WERI-Rb-1 (cell line): Measurements from ENCODE around the gene ARHGEF10L.

Source experiments
- DNase-seq: peaks from one replicate; pipeline ENCODE4 v3.0.0-alpha.2; 2020
- H3K27ac ChIP-seq: fragments of 250-450 bp; sonication (Bioruptor Pico); 2 replicates; pipeline ENCODE4 v1.5.1; 2020; ENCODE audit warnings: mild to moderate bottlenecking, moderate library complexity
- H3K27me3 ChIP-seq: fragments of 250-450 bp; sonication (Bioruptor Pico); 2 replicates; pipeline ENCODE4 v1.5.1; 2021; ENCODE audit warnings: mild to moderate bottlenecking, low read depth, moderate library complexity; ENCODE audit not compliant: insufficient read depth, severe bottlenecking
- H3K36me3 ChIP-seq: fragments of 250-450 bp; sonication (Bioruptor Pico); 2 replicates; pipeline ENCODE4 v1.5.1; 2020; ENCODE audit warnings: mild to moderate bottlenecking, moderate library complexity
- H3K4me3 ChIP-seq: 2 replicates; pipeline ENCODE4 v1.5.1; 2011; ENCODE audit warnings: low read depth, mild to moderate bottlenecking, control low read depth, low read length
- H3K9me3 ChIP-seq: fragments of 250-450 bp; sonication (Bioruptor Pico); 2 replicates; pipeline ENCODE4 v1.5.1; 2021; ENCODE audit warnings: mild to moderate bottlenecking, moderate library complexity; ENCODE audit not compliant: severe bottlenecking
- CTCF ChIP-seq: IDR thresholded peaks from 2 replicates; pipeline ENCODE4 v1.5.1; 2011; ENCODE audit warnings: low read depth, mild to moderate bottlenecking, control low read depth, inconsistent platforms, low read length

The ARHGEF10L gene

GRCh38 chr1:17631410-17631809, 91.9 kb downstream of the ARHGEF10L start:
- no peaks in the 10 kb centered on the region for H3K9me3 ChIP-seq
- TF ChIP-seq CTCF = no peak
- no peak overlapping the region for H3K4me3 ChIP-seq
- DNase-seq = no peak
- no peak overlapping the region for H3K27ac ChIP-seq
- H3K27me3 ChIP-seq = no peaks in the 10 kb centered on the region
- H3K36me3 ChIP-seq = peaks cover 43% of the 10 kb centered on the region

- no peak for TF ChIP-seq CTCF
- no peaks in the 10 kb centered on the region for H3K9me3 ChIP-seq
- H3K4me3 ChIP-seq = no peak overlapping the region
- DNase-seq = no peak
- no peaks in the 10 kb centered on the region for H3K27me3 ChIP-seq
- H3K36me3 ChIP-seq = peaks cover 43% of the 10 kb centered on the region
- no peak overlapping the region for H3K27ac ChIP-seq
Observed at GRCh38 chr1:17632106-17632505, 92.6 kb downstream of the ARHGEF10L start.

GRCh38 chr1:17632541-17633184, 93.2 kb downstream of the ARHGEF10L start:
- Histone ChIP-seq H3K4me3 (no peak overlapping the region), H3K36me3 (peaks cover 46% of the 10 kb centered on the region), H3K27ac (no peak overlapping the region), H3K9me3 (no peaks in the 10 kb centered on the region), H3K27me3 (no peaks in the 10 kb centered on the region)
- no peak for TF ChIP-seq CTCF
- no peak for DNase-seq

GRCh38 chr1:17633654-17634053, 94.2 kb downstream of the ARHGEF10L start:
- H3K27me3 ChIP-seq = no peaks in the 10 kb centered on the region
- H3K9me3 ChIP-seq = no peaks in the 10 kb centered on the region
- H3K36me3 ChIP-seq = peaks cover 53% of the 10 kb centered on the region
- no peak overlapping the region for H3K27ac ChIP-seq
- H3K4me3 ChIP-seq = no peak overlapping the region
- DNase-seq = no peak
- TF ChIP-seq CTCF = no peak

- H3K36me3 ChIP-seq = peaks cover 58% of the 10 kb centered on the region
- TF ChIP-seq CTCF = no peak
Observed at GRCh38 chr1:17635276-17635675, 95.8 kb downstream of the ARHGEF10L start.

GRCh38 chr1:17635811-17636210, 96.3 kb downstream of the ARHGEF10L start:
- H3K27me3 ChIP-seq = no peaks in the 10 kb centered on the region
- H3K9me3 ChIP-seq = no peaks in the 10 kb centered on the region
- DNase-seq = no peak
- peaks cover 59% of the 10 kb centered on the region for H3K36me3 ChIP-seq
- no peak overlapping the region for H3K4me3 ChIP-seq
- no peak for TF ChIP-seq CTCF
- no peak overlapping the region for H3K27ac ChIP-seq

More at GRCh38 chr1:17635276-17635675, 95.8 kb downstream of the ARHGEF10L start:
- no peak for DNase-seq
- Histone ChIP-seq H3K27ac (no peak overlapping the region), H3K27me3 (no peaks in the 10 kb centered on the region), H3K4me3 (no peak overlapping the region), H3K9me3 (no peaks in the 10 kb centered on the region)
